Measurements from ENCODE around the gene NTM.

The NTM gene

GRCh38 chr11:132093536-132094259 is 723.3 kb downstream of the NTM start:
- DNase-seq (ENCODE audit: low read depth in 4 of 4, low spot score in 1 of 4): no peak

GRCh38 chr11:132094598-132094997 is 724.2 kb downstream of the NTM start:
- DNase-seq (ENCODE audit: low read depth in 4 of 4, low spot score in 1 of 4): no peak

GRCh38 chr11:132095230-132096131 is 725.1 kb downstream of the NTM start:
- DNase-seq (ENCODE audit: low read depth in 4 of 4, low spot score in 1 of 4): no peak

DNA sequence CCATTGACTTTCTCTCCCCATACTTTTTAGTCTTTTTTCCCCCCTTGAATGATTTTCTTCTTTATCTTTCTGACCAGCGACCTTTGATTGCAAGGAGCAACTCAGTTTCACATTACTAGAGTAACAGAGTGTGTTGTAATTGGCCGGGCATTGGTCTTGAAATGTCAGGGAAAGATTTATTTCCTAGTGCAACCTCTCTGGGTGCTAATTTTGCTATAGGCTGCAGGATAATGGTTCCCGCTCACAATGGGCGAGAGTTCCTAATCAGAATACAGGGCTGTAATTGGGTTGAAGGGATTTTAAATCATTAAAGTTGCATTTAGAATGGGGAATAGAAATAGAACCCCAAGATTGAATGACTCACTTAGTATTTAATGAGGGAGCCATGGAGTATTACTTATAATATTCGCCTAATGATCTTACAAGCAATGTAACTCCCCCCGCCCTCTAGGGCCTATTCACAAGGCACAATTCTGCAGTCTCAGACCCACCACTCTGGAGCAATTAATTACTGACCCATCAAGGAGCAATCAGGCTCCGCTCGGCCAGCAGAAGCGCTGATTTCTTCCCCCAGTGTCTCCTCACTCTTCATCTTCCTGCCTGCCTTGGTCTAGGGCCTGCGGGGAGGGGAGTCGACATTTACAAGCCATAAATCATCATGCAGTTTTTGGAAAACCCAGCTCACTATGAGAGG is 725.9 kb downstream of the NTM start:
- DNase-seq (ENCODE audit: low read depth in 4 of 4, low spot score in 1 of 4): no peak

DNA sequence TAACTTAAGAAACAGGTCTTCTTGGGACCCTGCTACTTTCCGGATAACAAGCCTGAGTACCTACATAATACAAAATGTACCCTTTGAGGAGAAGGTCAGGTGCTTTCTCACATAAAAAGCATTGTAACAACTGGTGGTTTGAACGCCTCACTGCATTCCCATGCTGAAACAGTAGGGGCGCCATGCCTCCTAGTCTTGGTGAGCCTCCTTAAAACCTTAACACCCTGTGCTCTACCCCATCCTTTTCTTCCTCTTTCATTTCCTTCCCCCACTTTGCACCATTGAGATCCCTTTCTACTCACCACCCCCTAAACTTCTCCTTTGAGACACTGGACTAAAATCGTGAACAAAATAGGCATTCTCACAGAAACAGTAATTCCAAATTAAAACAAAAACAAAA is 729.3 kb downstream of the NTM start:
- no peak for DNase-seq (ENCODE audit: low read depth in 4 of 4, low spot score in 1 of 4)

GRCh38 chr11:132100583-132100982 is 730.2 kb downstream of the NTM start:
- DNase-seq (ENCODE audit: low read depth in 4 of 4, low spot score in 1 of 4): no peak

DNA sequence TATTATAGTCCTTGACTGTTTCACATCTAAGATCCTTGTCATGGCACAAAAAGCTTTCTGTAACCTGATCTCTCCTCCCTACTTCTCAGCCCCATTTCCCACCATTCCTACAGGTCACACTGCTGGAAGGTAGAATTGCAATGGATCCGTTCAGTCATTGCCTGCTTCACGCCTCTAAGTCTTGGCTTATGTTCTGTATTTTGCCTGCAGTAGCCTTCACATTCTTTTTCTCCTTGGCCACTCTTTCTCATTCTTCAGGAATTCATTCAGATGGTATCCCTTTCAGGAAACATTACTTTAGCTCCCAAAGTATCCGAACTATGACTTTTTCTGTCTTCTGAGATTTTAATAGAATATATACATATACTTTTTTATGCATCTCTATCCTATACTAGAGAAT is 731.5 kb downstream of the NTM start:
- DNase-seq (ENCODE audit: low read depth in 4 of 4, low spot score in 1 of 4): no peak

DNA sequence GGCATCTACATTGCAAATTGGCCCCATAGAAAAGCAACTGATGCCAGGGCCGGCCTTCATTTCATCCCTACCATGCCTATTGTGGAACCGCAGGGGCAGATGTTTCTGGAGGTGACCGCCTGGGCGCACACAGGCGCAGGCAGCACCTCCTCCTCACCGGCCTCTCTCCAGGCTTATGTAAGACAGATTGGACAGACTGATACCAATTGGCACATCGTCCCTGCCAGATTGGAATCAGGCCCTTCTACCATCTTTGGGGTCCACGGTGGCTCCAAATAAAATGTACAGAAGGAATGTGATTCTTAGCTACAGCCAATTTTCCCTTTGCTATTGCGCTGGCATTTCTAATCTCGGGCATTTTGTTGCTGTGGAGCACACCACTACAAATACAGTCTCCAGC is 732.6 kb downstream of the NTM start:
- DNase-seq (ENCODE audit: low read depth in 4 of 4, low spot score in 1 of 4): no peak

- DNase-seq (ENCODE audit: low read depth in 4 of 4, low spot score in 1 of 4): no peak
Observed at GRCh38 chr11:132106096-132106982, 735.9 kb downstream of the NTM start.

DNA sequence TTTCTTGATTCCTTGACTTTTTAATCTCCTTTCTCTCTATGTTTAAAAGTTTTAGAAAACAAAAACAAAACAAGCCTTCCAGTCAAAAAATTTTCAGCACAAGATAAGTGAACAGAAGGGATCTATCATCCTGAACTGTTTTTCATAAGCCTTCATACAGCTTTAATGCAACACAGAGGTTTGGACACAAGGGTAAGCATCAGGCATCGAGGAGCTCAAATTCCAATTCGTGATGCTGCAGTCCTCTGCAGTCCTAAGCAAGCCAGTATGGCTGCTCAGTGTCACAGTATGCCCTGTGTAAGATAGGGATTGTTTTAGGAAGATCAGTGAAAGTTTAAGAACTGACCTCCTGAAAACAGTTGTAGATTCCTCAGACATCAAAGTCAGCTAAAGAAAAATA is 740.9 kb downstream of the NTM start:
- no peak for DNase-seq (ENCODE audit: low read depth in 4 of 4, low spot score in 1 of 4)

GRCh38 chr11:132111838-132112237 is 741.4 kb downstream of the NTM start:
- no peak for DNase-seq (ENCODE audit: low read depth in 4 of 4, low spot score in 1 of 4)

DNA sequence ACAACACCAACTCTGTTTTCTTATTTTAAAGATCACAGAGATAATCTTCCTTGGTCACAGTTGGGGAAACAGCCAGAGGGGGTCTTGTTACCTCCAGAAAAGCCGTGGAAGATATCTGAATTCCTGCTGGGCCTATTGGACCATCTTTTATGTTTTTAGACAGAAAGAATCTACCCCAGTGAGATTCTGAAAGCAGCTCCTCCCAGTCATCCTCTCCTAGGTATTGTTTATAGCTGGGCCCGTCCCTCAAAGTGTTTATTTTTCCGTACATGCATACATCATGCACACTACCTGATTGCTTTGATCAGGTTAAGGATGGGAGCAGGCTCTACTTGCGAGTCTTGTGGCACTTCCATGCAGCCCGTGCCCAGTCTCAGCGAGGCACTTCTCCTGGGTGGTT is 742.4 kb downstream of the NTM start:
- no peak for DNase-seq (ENCODE audit: low read depth in 4 of 4, low spot score in 1 of 4)

DNA sequence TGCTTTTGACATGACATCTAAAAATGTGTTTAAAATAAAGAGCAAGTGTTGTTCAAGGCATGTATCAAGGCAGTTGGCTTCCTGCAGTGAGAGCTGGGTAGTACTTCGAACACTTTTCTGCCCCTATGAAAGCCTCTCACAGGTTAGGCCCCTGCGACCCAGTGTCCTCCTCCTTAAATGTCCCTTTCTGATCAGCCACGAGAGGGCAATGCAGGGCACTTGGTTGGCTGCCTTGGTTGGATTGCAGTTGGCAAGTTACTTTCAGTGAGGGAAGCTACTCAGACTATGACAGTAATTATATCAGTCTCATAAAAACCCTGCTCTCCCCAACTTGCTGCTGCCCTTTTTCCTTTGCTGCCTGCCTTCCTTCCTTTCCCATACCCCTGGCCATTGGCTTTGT is 743.8 kb downstream of the NTM start:
- no peak for DNase-seq (ENCODE audit: low read depth in 4 of 4, low spot score in 1 of 4)

DNA sequence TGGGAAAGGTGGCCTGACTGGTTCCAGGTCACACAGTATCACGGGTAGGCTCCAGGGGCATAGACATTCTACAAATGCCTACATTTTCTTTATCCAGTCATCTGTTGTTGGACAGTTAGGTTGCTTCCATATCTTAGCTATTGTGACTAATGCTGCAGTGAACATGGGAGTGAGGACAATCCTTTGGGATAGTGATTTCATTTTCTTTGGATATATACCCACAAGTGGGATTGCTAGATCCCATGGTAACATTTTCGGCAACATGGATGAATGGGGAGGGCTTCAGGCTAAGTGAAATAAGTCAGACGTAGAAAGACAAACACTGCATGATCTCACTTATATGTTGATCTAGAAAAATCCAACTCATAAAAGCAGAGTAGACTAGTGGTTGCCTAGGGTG is 744.3 kb downstream of the NTM start:
- no peak for DNase-seq (ENCODE audit: low read depth in 4 of 4, low spot score in 1 of 4)

DNA sequence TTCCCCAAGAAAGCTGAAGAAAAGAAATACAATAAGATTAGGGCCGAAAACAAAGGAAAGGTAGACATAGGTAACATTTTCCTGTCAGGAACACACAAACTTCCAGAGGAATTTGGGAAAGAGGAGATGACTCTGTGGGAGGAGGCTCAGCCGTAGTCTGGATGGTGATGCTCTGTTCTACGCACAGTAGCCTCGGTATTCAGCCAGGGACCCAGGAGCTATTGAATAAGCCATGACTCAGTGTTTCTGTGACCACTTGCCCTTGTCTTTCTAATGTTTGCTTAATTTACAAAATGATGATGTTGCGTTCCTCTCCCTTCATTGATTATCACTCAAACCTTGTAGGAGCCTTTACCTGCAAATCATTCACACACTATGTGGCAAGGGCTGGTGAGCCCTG is 745.0 kb downstream of the NTM start:
- DNase-seq (ENCODE audit: low read depth in 4 of 4, low spot score in 1 of 4): no peak

DNA sequence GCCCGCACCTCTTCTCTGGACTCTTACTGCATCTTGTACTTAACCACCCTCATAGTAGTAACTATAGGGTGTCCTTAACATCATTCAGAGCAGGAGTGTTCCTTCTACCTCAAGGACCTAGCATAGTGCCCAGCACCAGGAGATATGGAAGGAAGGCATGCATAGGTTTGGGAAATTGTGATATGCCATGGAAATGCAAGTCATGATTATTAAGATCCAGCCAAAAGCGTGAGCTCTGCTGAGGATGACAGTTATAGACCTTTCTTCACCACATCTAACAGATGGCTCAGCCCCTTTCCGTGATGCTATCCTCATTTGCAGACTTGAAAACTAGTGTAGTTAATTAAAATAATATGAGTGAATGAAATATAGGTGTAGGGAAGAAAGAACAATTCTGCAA is 746.1 kb downstream of the NTM start:
- no peak for DNase-seq (ENCODE audit: low read depth in 4 of 4, low spot score in 1 of 4)

DNA sequence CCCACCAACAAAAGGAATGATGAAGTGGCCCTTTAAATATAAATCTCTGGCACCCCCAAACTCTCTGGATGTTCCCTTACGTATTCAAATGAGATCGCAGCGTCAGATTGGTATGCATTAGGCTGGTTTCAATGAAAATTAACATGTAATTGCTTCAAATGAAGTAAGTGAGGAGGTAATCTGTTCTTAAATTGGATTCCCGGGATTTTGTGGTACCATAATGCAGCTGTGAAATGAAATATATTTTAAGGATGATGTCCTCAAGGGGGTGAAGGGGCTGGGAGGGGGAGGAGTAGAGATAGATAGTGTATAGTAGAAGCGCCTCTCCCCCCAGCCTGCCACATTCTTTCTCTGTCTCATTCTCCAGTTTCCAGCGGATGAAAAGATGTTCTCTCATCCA is 748.2 kb downstream of the NTM start:
- DNase-seq (ENCODE audit: low read depth in 4 of 4, low spot score in 1 of 4): no peak

DNA sequence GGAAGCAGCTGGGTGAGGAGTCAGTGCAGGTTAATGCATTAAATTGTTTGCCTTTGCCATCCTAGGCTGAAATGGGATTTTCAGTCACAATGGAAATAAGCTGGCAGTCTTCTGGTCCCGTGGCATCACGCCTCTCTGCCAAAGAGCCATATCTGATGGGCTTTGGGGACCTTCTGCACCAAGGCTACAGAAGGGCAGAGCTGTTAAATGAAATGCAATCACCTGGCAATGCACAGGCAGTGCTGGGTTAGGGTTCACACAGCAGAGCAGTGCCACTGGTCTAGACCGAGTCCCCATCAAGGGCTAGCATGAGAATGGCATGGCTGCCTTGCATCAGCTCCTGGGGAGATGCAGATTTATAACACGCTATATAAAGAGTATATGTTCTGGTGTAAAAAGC is 749.2 kb downstream of the NTM start:
- no peak for DNase-seq (ENCODE audit: low read depth in 4 of 4, low spot score in 1 of 4)

DNA sequence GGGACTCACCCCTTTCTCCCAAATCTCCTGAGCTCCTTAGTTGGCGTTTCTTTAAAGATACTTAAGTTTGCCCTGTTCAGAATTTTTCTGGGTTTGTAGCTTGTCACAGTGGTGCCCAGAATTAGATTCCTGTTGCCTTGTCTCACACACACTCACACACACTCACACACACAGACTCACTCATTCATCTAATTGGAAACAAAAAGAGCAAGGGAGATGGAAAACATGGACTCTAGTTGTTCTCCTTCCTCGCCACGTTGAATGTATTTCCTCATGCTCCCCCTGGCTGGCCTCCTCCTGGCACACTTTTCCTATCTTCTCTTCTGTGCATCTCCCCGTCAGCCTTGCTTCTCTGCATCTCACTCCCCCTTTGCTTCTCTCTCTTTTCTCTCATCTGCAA is 752.3 kb downstream of the NTM start:
- no peak for DNase-seq (ENCODE audit: low read depth in 4 of 4, low spot score in 1 of 4)

DNA sequence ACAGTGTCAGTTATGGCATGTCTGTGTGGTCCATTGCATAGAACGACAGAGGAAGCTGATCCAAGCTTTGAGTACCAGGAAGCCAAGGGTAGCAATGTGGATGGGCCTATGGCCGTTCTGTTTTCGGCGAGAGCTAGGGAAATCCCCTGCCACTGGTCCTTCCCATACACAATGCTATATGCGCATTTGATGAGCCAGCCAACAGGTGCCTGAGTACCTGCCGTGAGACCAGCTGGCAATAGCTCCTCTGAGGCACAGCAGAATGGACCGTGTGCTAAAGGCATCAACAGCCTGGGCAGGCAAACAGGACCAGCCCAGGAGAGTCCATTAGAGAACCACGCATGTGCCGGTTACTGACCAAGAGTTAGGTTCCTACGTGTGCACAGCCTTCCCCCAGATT is 753.0 kb downstream of the NTM start:
- no peak for DNase-seq (ENCODE audit: low read depth in 4 of 4, low spot score in 1 of 4)
